ENCODE data around the gene DUSP10.

Gene DUSP10

GRCh38 chr1:221762121-221762520 lies 20.2 kb upstream of the DUSP10 start:
- DNase-seq (ENCODE audit: low spot score) = no peak

GRCh38 chr1:221761354-221762002 lies 19.6 kb upstream of the DUSP10 start:
- no peak for DNase-seq (ENCODE audit: low spot score)

- no peak for DNase-seq (ENCODE audit: low spot score)
Measured at GRCh38 chr1:221760911-221761310, 19.0 kb upstream of the DUSP10 start.

GRCh38 chr1:221759436-221759835 lies 17.5 kb upstream of the DUSP10 start:
- DNase-seq (ENCODE audit: low spot score) = no peak

DNA sequence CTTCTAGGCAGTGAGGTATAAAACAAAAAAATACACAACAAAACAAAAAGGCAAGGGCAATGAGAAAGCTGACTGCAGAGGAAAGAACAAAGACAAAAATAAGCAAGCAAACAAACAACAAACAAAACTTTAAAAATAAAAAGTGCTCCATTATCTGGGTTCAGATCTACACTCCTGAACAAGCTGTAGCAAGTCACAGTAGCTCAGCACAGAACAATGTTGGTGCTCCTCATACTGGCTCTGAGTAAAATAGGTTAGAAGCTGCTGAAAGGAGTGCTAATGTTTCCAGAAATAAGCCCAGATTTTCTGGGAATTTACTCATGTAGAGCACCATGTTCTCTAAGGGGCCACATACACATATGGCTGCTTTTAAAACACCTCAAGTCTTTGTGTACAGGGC lies 16.6 kb upstream of the DUSP10 start:
- no peak for DNase-seq (ENCODE audit: low spot score)

DNA sequence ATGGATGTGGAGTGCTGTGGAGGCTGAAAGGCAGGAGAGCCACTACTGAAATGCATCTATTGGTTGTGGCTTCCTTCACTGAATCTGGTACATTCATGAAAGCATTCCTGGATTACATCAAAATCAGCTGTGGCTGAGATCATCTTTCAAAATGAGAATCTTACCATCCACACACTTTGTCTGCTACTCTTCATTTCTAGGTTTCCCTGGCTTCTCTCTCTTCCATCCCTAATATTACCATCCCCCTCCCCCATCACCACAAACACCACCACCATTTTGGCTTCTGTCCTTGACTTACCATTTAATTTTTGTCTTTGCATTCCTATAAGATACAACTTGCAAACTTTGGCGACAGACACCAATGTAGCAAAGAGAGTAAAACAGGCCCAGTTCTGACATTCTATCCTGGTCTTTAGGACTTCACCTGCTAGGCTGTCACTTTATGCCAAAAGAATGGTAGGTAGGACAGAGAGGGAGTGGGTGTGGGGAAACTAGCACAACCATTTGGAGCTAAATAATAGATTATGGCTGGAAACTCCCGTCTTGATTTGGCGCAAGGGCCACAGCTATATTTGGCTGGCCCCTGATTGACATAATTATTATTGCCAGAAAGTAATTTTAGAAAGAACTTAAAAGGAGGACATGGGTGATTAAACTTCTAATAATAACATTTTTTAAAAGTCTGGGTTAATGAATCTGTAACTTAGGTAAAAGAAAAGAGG lies 15.1 kb upstream of the DUSP10 start:
- no peak for DNase-seq (ENCODE audit: low spot score)

DNA sequence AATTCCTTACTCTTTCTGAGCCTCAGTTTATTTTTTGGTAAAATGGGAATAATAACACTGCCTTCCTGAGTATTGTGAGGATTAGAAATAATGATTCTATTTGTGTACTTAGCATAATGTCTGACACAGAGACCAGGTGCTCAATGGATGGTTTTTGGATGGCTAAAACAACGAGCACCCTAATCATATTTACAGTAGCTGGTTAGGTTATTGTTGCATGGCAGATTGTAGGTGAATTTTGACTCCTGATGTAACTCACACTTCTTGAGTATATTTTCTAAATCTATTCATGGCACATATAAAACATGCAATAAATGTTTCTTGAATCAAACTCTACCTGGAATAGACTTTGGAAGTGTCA lies 11.9 kb upstream of the DUSP10 start:
- DNase-seq (ENCODE audit: low spot score) = no peak

- no peak for DNase-seq (ENCODE audit: low spot score)
Measured at GRCh38 chr1:221751226-221751887, 9.5 kb upstream of the DUSP10 start.

GRCh38 chr1:221748981-221749380 lies 7.1 kb upstream of the DUSP10 start:
- DNase-seq (ENCODE audit: low spot score) = no peak

DNA sequence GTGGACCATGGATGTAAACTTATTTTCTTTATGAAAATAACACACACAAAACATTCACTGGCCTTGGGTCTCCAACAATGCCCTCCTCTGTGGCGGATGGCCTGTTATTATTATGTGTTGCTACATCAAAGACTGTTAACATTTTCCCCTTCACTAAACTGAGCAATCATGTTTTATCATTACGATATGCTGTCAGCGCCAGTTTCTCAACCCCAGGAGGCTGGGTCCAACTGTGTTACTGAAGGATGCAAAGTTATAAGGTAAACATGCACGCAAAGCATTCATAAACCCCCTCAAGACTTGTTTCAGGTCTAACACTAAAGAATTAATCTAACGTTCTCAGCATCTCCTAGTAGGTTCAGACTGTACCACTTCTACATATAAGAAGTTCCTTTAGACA lies 6.0 kb upstream of the DUSP10 start:
- no peak for DNase-seq (ENCODE audit: low spot score)

GRCh38 chr1:221743416-221744208 lies 1.7 kb upstream of the DUSP10 start:
- DNase-seq (ENCODE audit: low spot score) = no peak

GRCh38 chr1:221742555-221743415 lies 896 bp upstream of the DUSP10 start:
- peak; percentile 84 for DNase-seq (ENCODE audit: low spot score)

DNA sequence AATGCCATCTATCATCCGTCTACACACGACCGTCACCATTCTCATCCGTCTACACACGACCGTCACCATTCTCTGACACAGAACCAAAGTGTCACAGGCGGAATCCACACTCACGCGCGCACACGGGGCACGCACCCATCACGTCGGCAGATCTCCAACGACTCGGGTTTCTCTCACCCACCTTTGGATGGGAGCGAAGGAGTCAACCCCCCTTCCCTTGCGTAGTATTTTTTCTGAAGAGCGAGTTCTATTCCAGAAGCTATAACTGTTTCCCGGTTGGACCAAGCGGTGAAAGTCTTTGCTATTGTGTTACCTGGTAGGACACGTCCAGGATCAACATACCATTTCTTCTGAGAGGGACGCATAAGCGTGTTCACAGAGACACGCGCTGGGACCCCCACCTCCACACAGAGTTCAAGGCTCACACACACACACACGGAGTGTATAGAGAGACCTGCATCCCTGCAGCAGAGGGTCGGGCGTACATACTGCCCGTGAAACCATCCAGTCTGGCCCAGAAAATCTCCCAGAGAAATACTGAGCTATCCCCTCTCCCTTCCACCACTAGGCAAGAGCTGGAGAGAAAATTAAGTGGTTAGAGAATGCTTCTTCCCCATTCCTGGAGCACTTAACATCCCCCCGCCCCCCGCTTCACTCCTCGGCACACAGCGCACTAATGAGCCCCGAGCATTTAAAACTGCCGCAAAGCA lies 741 bp downstream of the DUSP10 start:
- DNase-seq (ENCODE audit: low spot score) = no peak

DNA sequence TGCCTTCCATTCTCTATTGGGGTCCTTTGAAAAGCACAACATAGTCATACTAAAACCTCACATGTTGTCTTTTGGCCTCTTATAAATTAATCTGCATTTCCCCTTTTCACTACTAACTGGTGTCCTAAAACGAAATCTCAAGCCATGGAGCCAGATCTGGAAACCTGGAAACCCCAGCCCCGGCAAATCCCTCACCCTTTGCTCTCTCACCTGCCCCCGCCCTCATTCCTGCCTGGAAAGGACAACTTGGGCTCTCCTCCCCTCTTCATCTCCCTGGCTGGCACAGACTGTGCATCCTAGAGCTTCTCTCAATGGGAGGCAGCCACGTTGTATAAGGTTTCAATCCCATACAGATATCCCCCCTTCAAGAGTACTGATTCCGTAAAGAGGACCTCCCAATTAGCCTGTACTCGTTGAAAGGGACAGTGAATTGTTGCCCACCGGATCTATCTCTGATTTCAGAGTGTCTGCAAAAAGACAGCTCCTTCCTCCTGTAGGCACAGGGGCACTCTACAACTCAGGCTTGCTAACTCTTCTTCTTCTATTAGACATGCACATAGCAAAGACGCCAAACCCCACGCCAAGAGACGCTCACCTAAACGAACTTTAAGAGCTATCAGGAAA lies 1.4 kb downstream of the DUSP10 start:
- no peak for DNase-seq (ENCODE audit: low spot score)

DNA sequence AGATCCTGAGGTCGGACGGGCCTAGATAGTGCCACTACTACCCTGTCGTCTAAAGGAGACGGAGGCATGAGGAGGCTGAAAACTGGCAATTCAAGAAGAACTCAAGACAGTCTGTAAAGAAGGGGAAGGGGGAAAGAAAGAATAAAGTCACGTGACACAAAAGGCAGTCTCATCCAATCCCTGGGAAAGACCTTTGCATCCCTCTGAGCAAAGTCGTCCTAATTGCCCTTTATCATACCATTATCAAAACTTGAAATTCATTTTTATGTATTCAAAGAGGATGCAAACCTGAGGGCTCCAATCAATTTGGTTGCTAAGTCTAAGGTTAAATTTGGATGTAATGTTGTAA lies 2.2 kb downstream of the DUSP10 start:
- DNase-seq (ENCODE audit: low spot score) = no peak

- no peak for DNase-seq (ENCODE audit: low spot score)
Measured at GRCh38 chr1:221739018-221739676, 2.7 kb downstream of the DUSP10 start.

- no peak for DNase-seq (ENCODE audit: low spot score)
Measured at GRCh38 chr1:221736714-221737113, 5.2 kb downstream of the DUSP10 start.

GRCh38 chr1:221735999-221736398 lies 5.9 kb downstream of the DUSP10 start:
- DNase-seq (ENCODE audit: low spot score) = no peak

GRCh38 chr1:221734187-221734586 lies 7.7 kb downstream of the DUSP10 start:
- DNase-seq (ENCODE audit: low spot score) = no peak

- DNase-seq (ENCODE audit: low spot score) = no peak
Measured at GRCh38 chr1:221732052-221732451, 9.8 kb downstream of the DUSP10 start.

Data from CD4-positive, alpha-beta T cell treated with Interleukin-15 for 4 hours (primary cell).